H1 (cell line): ENCODE results near the gene RSAD2.

Experiments
- FOSL1 ChIP-seq: IDR thresholded peaks from 2 replicates; pipeline ENCODE4 v1.6.1; 2011; ENCODE audit warnings: mild to moderate bottlenecking, low read depth, low read length, moderate library complexity; ENCODE audit not compliant: insufficient read depth
- HDAC6 ChIP-seq: IDR thresholded peaks from one replicate; pipeline ENCODE4 v1.7.1; 2012; ENCODE audit warnings: low read depth, mild to moderate bottlenecking, inconsistent platforms, low read length, moderate library complexity
- POLR2A ChIP-seq, 2 experiments: IDR thresholded peaks; 1 replicate in 1 of 2; 2 replicates in 1 of 2; pipeline ENCODE4 v1.6.1; 2011; ENCODE audit warnings: low read depth in 2 of 2, low read length in 2 of 2, mild to moderate bottlenecking in 2 of 2; ENCODE audit errors: control extremely low read depth in 1 of 2
- TAF1 ChIP-seq: IDR thresholded peaks from 2 replicates; pipeline ENCODE4 v1.6.1; 2011; ENCODE audit warnings: mild to moderate bottlenecking, low read depth, low read length
- TAF7 ChIP-seq: optimal IDR thresholded peaks from 2 replicates; pipeline ENCODE3; 2011; ENCODE audit warnings: low read depth, mild to moderate bottlenecking, inconsistent platforms, low read length, moderate library complexity, borderline replicate concordance

- TF ChIP-seq FOSL1 (no peak), TAF7 (no peak), HDAC6 (no peak), POLR2A (IDR thresholded peaks at IDR 0.05; ENCODE audit: control extremely low read depth in 1 of 2, low read depth in 2 of 2, low read length in 2 of 2) (no peak), TAF1 (no peak)
Observed at GRCh38 chr2:6852195-6852594, 25.4 kb upstream of the RSAD2 start.
